Neural progenitor cell (in vitro differentiated cells): Measurements from ENCODE around the gene MYH9. TPM values are rescaled to one million over a fixed set of nuclear protein-coding genes. Genes with fewer than 3 reads are reported as not detected.

Experiments
- DNase-seq: peaks from one replicate; pipeline ENCODE4 v3.0.0-alpha.2; 2016; ENCODE audit warnings: low spot score
- H2AFZ ChIP-seq: fragments of 200-600 bp; sonication (generic); replicated peaks from 2 replicates; pipeline ENCODE4 v1.6.1; 2016; ENCODE audit warnings: antibody characterized with exemption
- H3F3A ChIP-seq: fragments of 200-600 bp; sonication (generic); 2 replicates; pipeline ENCODE4 v1.6.1; 2016; ENCODE audit warnings: antibody characterized with exemption, low read depth
- H3K27ac ChIP-seq: fragments of 200-600 bp; sonication (generic); 2 replicates; pipeline ENCODE4 v1.5.1; 2016; ENCODE audit warnings: mild to moderate bottlenecking
- H3K27me3 ChIP-seq: fragments of 200-600 bp; sonication (generic); 2 replicates; pipeline ENCODE4 v1.6.1; 2016; ENCODE audit warnings: mild to moderate bottlenecking, moderate library complexity
- H3K36me3 ChIP-seq: fragments of 200-600 bp; sonication (generic); 2 replicates; pipeline ENCODE4 v1.5.1; 2016
- H3K4me1 ChIP-seq: fragments of 200-600 bp; sonication (generic); 2 replicates; pipeline ENCODE4 v1.6.1; 2016; ENCODE audit warnings: mixed run types
- H3K4me2 ChIP-seq: fragments of 200-600 bp; sonication (generic); 2 replicates; pipeline ENCODE4 v1.6.1; 2016
- H3K4me3 ChIP-seq: fragments of 200-600 bp; sonication (generic); 2 replicates; pipeline ENCODE4 v1.5.1; 2016
- H3K79me2 ChIP-seq: fragments of 200-600 bp; sonication (generic); 2 replicates; pipeline ENCODE4 v1.6.1; 2016; ENCODE audit warnings: low read depth
- H3K9ac ChIP-seq: fragments of 200-600 bp; sonication (generic); 2 replicates; pipeline ENCODE4 v1.6.1; 2016
- H3K9me3 ChIP-seq: fragments of 200-600 bp; sonication (generic); 2 replicates; pipeline ENCODE4 v1.5.1; 2016; ENCODE audit warnings: low read depth
- H4K20me1 ChIP-seq: fragments of 200-600 bp; sonication (generic); 2 replicates; pipeline ENCODE4 v1.6.1; 2016; ENCODE audit warnings: low read depth
- H3K27ac Mint-ChIP-seq: 3 replicates; pipeline ENCODE4 v1.8.0; 2021; ENCODE audit warnings: mixed read lengths
- H3K27me3 Mint-ChIP-seq: 2 replicates; pipeline ENCODE4 v1.8.0; 2022; ENCODE audit warnings: low read depth, mild to moderate bottlenecking, inconsistent platforms, moderate library complexity, mixed read lengths; ENCODE audit not compliant: insufficient read depth
- H3K36me3 Mint-ChIP-seq: 3 replicates; pipeline ENCODE4 v1.8.0; 2021; ENCODE audit warnings: mixed read lengths
- H3K4me1 Mint-ChIP-seq: 3 replicates; pipeline ENCODE4 v1.8.0; 2021; ENCODE audit warnings: mixed read lengths
- H3K4me3 Mint-ChIP-seq: 3 replicates; pipeline ENCODE4 v1.8.0; 2021; ENCODE audit warnings: mild to moderate bottlenecking, moderate library complexity, mixed read lengths
- H3K9me3 Mint-ChIP-seq: 3 replicates; pipeline ENCODE4 v1.8.0; 2020; ENCODE audit warnings: mixed read lengths
- CTCF ChIP-seq: fragments of 200-600 bp; sonication (generic); IDR thresholded peaks from 2 replicates; pipeline ENCODE4 v1.5.1; 2017; ENCODE audit warnings: antibody characterized with exemption, mild to moderate bottlenecking
- EZH2 ChIP-seq: fragments of 200-600 bp; sonication (generic); IDR thresholded peaks from 2 replicates; pipeline ENCODE4 v1.6.1; 2017; ENCODE audit warnings: antibody characterized with exemption, mild to moderate bottlenecking, moderate library complexity
- EZH2phosphoT487 ChIP-seq: fragments of 200-600 bp; sonication (generic); IDR thresholded peaks from 2 replicates; pipeline ENCODE4 v1.6.1; 2017; ENCODE audit warnings: antibody characterized with exemption
- total RNA-seq: library from RNA; depleted of rRNA; stranded (reverse); fragments of >200 nt; gene quantifications from 2 replicates; pipeline ENCODE4 v1.2.3, GENCODE V29; 2015; ENCODE audit warnings: low replicate concordance

The MYH9 gene
- total RNA-seq, 1 donor from 2014 or later = 77.2 TPM

GRCh38 chr22:36280379-36280778 lies 107.4 kb downstream of the MYH9 start:
- Mint-ChIP-seq H3K4me1 (peaks cover 4% of the 10 kb centered on the region), H3K4me3 (no peak overlapping the region), H3K36me3 (peaks cover 23% of the 10 kb centered on the region), H3K9me3 (no peaks in the 10 kb centered on the region), H3K27ac (peak overlapping the region; percentile 78), H3K27me3 (no peaks in the 10 kb centered on the region)
- H3K4me2 ChIP-seq = no peak overlapping the region
- H3K4me1 ChIP-seq = peaks cover 6% of the 10 kb centered on the region
- no peak overlapping the region for H2AFZ ChIP-seq
- no peaks in the 10 kb centered on the region for H3K27me3 ChIP-seq
- no peaks in the 10 kb centered on the region for H3K9me3 ChIP-seq
- H4K20me1 ChIP-seq = no peaks in the 10 kb centered on the region
- no peak overlapping the region for H3K9ac ChIP-seq
- no peaks in the 10 kb centered on the region for H3K36me3 ChIP-seq
- no peaks in the 10 kb centered on the region for H3K79me2 ChIP-seq
- TF ChIP-seq EZH2 (no peak), EZH2phosphoT487 (no peak), CTCF (no peak)
- peaks cover 17% of the 10 kb centered on the region for H3F3A ChIP-seq
- H3K27ac ChIP-seq = no peak overlapping the region
- no peak for DNase-seq
- no peak overlapping the region for H3K4me3 ChIP-seq

GRCh38 chr22:36279219-36279666 lies 108.5 kb downstream of the MYH9 start:
- H3K27me3 Mint-ChIP-seq = no peaks in the 10 kb centered on the region
- peak overlapping the region; percentile 34 for H3K27ac Mint-ChIP-seq
- H3K36me3 Mint-ChIP-seq = peaks cover 20% of the 10 kb centered on the region
- no peak overlapping the region for H3K4me3 ChIP-seq
- H3K4me2 ChIP-seq = no peak overlapping the region
- H3K36me3 ChIP-seq = no peaks in the 10 kb centered on the region
- TF ChIP-seq EZH2 (no peak), CTCF (no peak), EZH2phosphoT487 (no peak)
- H3K9ac ChIP-seq = no peak overlapping the region
- H3K79me2 ChIP-seq = no peaks in the 10 kb centered on the region
- H2AFZ ChIP-seq = no peak overlapping the region
- no peak overlapping the region for H3K4me3 Mint-ChIP-seq
- H3K9me3 Mint-ChIP-seq = no peaks in the 10 kb centered on the region
- H3F3A ChIP-seq = peaks cover 17% of the 10 kb centered on the region
- H3K9me3 ChIP-seq = no peaks in the 10 kb centered on the region
- DNase-seq = no peak
- H3K4me1 ChIP-seq = peaks cover 6% of the 10 kb centered on the region
- no peak overlapping the region for H3K27ac ChIP-seq
- H4K20me1 ChIP-seq = no peaks in the 10 kb centered on the region
- peaks cover 4% of the 10 kb centered on the region for H3K4me1 Mint-ChIP-seq
- H3K27me3 ChIP-seq = no peaks in the 10 kb centered on the region

GRCh38 chr22:36277482-36278291 lies 110.1 kb downstream of the MYH9 start:
- no peak overlapping the region for H3K27ac ChIP-seq
- peaks cover 17% of the 10 kb centered on the region for H3F3A ChIP-seq
- H3K79me2 ChIP-seq = no peaks in the 10 kb centered on the region
- Mint-ChIP-seq H3K9me3 (no peaks in the 10 kb centered on the region), H3K27me3 (peaks cover 2% of the 10 kb centered on the region), H3K27ac (no peak overlapping the region), H3K36me3 (peaks cover 14% of the 10 kb centered on the region), H3K4me1 (peaks cover 4% of the 10 kb centered on the region), H3K4me3 (no peak overlapping the region)
- H3K4me2 ChIP-seq = peak overlapping the region; percentile 58
- no peak overlapping the region for H3K4me3 ChIP-seq
- peak; percentile 72 for TF ChIP-seq CTCF
- no peak for TF ChIP-seq EZH2phosphoT487
- H3K9ac ChIP-seq = no peak overlapping the region
- H3K4me1 ChIP-seq = peaks cover 6% of the 10 kb centered on the region
- H4K20me1 ChIP-seq = no peaks in the 10 kb centered on the region
- no peaks in the 10 kb centered on the region for H3K9me3 ChIP-seq
- no peaks in the 10 kb centered on the region for H3K27me3 ChIP-seq
- H2AFZ ChIP-seq = peak overlapping the region; percentile 83
- H3K36me3 ChIP-seq = no peaks in the 10 kb centered on the region
- DNase-seq = peak; percentile 78
